Mononuclear cell (primary cell): Measurements from ENCODE around the gene POFUT1. TPM values are rescaled to one million over a fixed set of nuclear protein-coding genes. Genes with fewer than 3 reads are reported as not detected.
"Not testable (repeated sequence)": the region's sequence is repeated elsewhere in the genome, so short reads cannot be mapped to it uniquely, and the experiment has no call there.

Experiments used
- H3K27me3 ChIP-seq: 2 replicates; pipeline ENCODE4 v1.6.0; 2011; ENCODE audit warnings: low read length, control low read depth; ENCODE audit not compliant: insufficient read depth
- H3K4me1 ChIP-seq: 2 replicates; pipeline ENCODE4 v1.5.1; 2011; ENCODE audit warnings: mild to moderate bottlenecking, low read length, control low read depth; ENCODE audit not compliant: insufficient read depth
- H3K4me3 ChIP-seq: 2 replicates; pipeline ENCODE4 v1.5.1; 2011; ENCODE audit warnings: mild to moderate bottlenecking, low read length, moderate library complexity
- H3K9me3 ChIP-seq: 2 replicates; pipeline ENCODE4 v1.5.1; 2011; ENCODE audit warnings: low read depth, mild to moderate bottlenecking, control low read depth, low read length
- total RNA-seq: library from RNA; depleted of rRNA; stranded (reverse); fragments of >200 nt; gene quantifications from one replicate; pipeline ENCODE4 v1.2.3, GENCODE V29; 2012

POFUT1 gene
- total RNA-seq, 1 donor = 7.2 TPM

DNA sequence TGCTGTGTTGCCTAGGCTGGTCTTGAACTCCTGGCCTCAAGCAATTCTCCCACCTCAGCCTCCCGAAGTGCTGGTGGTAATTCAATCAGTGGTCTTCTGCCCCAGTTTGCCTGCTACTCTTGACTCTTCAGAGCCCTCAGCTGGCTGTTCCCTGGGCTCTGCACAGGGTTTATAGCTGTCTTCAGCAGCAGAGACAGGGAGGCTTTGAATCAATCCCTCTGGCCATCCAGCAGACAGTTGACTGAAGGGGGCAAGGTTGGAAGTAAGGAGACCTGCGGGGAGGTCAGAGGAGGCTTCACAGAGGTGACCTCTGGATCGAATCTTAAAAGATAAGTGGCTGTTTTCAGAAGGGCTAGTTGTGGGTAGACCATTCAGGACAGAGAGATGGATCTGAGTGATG is 43.8 kb downstream of the POFUT1 start:
- Histone ChIP-seq H3K9me3 (no peaks in the 10 kb centered on the region), H3K27me3 (no peaks in the 10 kb centered on the region)

GRCh38 chr20:32252189-32252588 is 44.5 kb downstream of the POFUT1 start:
- H3K27me3 ChIP-seq = no peaks in the 10 kb centered on the region
- no peak overlapping the region for H3K4me3 ChIP-seq
- H3K9me3 ChIP-seq = no peaks in the 10 kb centered on the region

More for the DNA sequence above, 43.8 kb downstream of the POFUT1 start:
- peaks cover 14% of the 10 kb centered on the region for H3K4me1 ChIP-seq
- no peak overlapping the region for H3K4me3 ChIP-seq

DNA sequence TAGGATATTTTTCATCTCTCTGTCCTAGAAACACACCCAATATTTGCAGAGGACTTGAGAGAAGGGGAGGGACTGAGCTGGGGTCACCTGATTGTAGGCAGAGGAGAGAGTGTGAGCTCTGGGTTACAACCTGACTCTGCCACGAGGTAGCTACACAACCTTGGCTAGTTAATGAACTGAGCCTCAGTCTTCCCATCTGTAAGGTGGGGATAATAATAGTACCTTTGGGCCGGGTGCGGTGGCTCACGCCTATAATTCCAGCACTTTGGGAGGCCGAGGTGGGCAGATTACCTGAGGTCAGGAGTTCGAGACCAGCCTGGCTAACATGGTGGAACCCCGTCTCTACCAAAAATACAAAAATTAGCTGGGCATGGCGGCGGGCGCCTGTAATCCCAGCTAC is 53.3 kb downstream of the POFUT1 start:
- H3K4me3 ChIP-seq, H3K9me3 ChIP-seq, H3K4me1 ChIP-seq, H3K27me3 ChIP-seq: not testable (repeated sequence)

More at GRCh38 chr20:32252189-32252588, 44.5 kb downstream of the POFUT1 start:
- H3K4me1 ChIP-seq = peaks cover 14% of the 10 kb centered on the region

- Histone ChIP-seq H3K4me1 (peaks cover 2% of the 10 kb centered on the region), H3K4me3 (no peak overlapping the region), H3K9me3 (no peaks in the 10 kb centered on the region), H3K27me3 (no peaks in the 10 kb centered on the region)
Measured at GRCh38 chr20:32261644-32262043, 54.0 kb downstream of the POFUT1 start.

GRCh38 chr20:32263398-32263954 is 55.8 kb downstream of the POFUT1 start:
- Histone ChIP-seq H3K4me3 (no peak overlapping the region), H3K27me3 (no peaks in the 10 kb centered on the region), H3K9me3 (no peaks in the 10 kb centered on the region), H3K4me1 (peaks cover 3% of the 10 kb centered on the region)

- H3K4me1 ChIP-seq = peaks cover 8% of the 10 kb centered on the region
- no peaks in the 10 kb centered on the region for H3K27me3 ChIP-seq
- no peaks in the 10 kb centered on the region for H3K9me3 ChIP-seq
- no peak overlapping the region for H3K4me3 ChIP-seq
Measured at GRCh38 chr20:32271620-32272019, 63.9 kb downstream of the POFUT1 start.

GRCh38 chr20:32274359-32274758 is 66.7 kb downstream of the POFUT1 start:
- Histone ChIP-seq H3K4me1 (peaks cover 30% of the 10 kb centered on the region), H3K4me3 (no peak overlapping the region), H3K27me3 (no peaks in the 10 kb centered on the region), H3K9me3 (no peaks in the 10 kb centered on the region)

- not testable (repeated sequence) for H3K9me3 ChIP-seq, H3K4me3 ChIP-seq, H3K27me3 ChIP-seq
- peaks cover 30% of the 10 kb centered on the region for H3K4me1 ChIP-seq
Measured at GRCh38 chr20:32275163-32275562, 67.5 kb downstream of the POFUT1 start.

- H3K9me3 ChIP-seq = no peaks in the 10 kb centered on the region
- peaks cover 30% of the 10 kb centered on the region for H3K4me1 ChIP-seq
- H3K4me3 ChIP-seq = peak within 1 kb of the TSS; percentile 74
- no peaks in the 10 kb centered on the region for H3K27me3 ChIP-seq
Measured at GRCh38 chr20:32277361-32278198, 69.9 kb downstream of the POFUT1 start, which contains the start of gene KIF3B. TSS of gene KIF3B (plus strand) at chr20:32277651. CDS start at chr20:32309778, 32,127 bp downstream.

DNA sequence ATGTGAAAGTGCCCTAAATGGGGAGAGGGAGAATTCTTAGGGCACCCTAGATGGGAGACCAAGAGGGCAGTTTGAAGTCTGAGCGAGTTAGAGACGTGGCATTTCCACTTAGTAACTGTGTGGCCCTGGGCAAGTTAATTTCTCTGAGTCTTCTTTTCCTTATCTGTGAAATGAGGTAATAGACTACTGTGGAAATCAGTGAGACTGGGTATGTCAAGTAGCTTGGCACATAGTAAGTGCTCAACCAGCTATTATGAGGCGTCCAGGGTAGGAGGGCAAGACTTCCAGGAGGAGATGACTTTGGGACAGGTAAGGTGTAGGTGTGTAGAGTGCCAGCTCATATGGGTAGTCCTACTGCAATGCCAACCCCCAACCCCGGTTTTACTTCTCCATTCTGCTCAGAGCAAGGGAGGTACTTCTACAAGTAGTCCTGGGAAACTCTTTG is 70.5 kb downstream of the POFUT1 start:
- Histone ChIP-seq H3K9me3 (no peaks in the 10 kb centered on the region), H3K4me1 (peaks cover 30% of the 10 kb centered on the region), H3K4me3 (peak overlapping the region; percentile 74), H3K27me3 (no peaks in the 10 kb centered on the region)

- Histone ChIP-seq H3K9me3 (no peaks in the 10 kb centered on the region), H3K27me3 (no peaks in the 10 kb centered on the region), H3K4me1 (peaks cover 51% of the 10 kb centered on the region), H3K4me3 (no peak overlapping the region)
Measured at GRCh38 chr20:32281711-32282110, 74.0 kb downstream of the POFUT1 start.

DNA sequence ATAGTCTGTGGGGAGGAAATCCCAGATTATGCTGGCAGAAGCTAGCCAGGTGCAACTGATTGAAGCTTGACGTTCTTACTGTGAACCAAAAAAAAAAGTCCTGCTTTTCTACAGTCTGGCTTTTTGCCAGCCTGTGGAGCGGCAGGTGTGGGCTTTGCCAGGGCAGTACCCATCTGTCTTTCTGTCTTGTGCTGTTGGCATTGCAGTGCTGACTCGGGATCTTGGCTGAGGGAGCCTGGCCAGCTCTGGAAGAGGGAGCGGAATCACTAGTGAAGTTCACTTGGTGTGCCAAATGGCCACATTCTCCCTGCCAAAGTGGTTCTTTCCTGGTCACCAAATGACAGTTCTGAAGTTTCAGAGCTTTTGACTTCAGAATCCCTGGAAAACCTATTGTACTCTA is 74.8 kb downstream of the POFUT1 start:
- Histone ChIP-seq H3K4me1 (peaks cover 50% of the 10 kb centered on the region), H3K9me3 (no peaks in the 10 kb centered on the region), H3K4me3 (no peak overlapping the region), H3K27me3 (no peaks in the 10 kb centered on the region)

- peaks cover 34% of the 10 kb centered on the region for H3K4me1 ChIP-seq
- no peaks in the 10 kb centered on the region for H3K9me3 ChIP-seq
- H3K4me3 ChIP-seq = no peak overlapping the region
- no peaks in the 10 kb centered on the region for H3K27me3 ChIP-seq
Measured at GRCh38 chr20:32285082-32285620, 77.5 kb downstream of the POFUT1 start.

- Histone ChIP-seq H3K9me3 (no peaks in the 10 kb centered on the region), H3K4me1 (peaks cover 34% of the 10 kb centered on the region), H3K27me3 (no peaks in the 10 kb centered on the region), H3K4me3 (no peak overlapping the region)
Measured at GRCh38 chr20:32285621-32286371, 78.1 kb downstream of the POFUT1 start.

DNA sequence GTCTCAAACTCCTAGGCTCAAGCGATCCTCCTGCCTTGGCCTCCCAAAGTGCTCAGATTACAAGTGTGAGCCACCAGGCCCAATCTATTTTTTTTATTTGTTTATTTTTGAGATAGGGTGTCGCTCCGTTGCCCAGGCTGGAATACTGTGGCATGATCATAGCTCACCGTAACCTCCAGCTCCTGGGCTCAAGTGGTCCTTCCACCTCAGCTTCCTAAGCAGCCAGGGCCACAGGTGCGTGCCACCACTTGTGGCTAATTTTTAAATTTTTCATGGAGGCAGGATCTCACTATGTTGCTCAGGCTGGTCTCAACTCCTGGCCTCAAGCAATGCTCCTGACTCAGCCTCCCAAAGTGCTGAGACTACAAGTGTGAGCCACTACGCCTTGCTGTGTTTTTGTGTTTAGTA is 79.6 kb downstream of the POFUT1 start:
- Histone ChIP-seq H3K4me3 (no peak overlapping the region), H3K9me3 (no peaks in the 10 kb centered on the region), H3K27me3 (no peaks in the 10 kb centered on the region), H3K4me1 (peaks cover 34% of the 10 kb centered on the region)
